ENCODE data around the gene PSMA5. TPM values are rescaled to one million over a fixed set of nuclear protein-coding genes. Genes with fewer than 3 reads are reported as not detected.

PSMA5 gene
- polyA plus RNA-seq, 1 experiment: 151 TPM

DNA sequence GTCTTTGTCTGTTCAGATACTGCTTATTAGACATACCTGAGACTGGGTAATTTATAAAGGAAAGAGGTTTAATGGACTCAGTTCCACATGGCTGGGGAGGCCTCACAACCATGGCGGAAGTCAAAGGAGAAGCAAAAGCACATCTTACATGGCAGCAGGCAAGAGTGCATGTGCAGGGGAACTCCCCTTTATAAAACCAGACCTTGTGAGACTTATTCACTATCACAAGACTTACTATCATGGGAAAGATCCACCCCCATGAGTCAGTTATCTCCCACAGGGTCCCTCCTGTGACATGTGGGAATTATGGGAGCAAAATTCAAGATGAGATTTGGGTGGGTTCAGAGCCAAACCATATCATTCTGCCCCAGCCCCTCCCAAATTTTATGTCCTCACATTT is 7.1 kb upstream of the PSMA5 start:
- H3K36me3 ChIP-seq (ENCODE audit: control insufficient read depth, insufficient read depth, low read length): no peaks in the 10 kb centered on the region
- no peak overlapping the region for H3K4me3 ChIP-seq (ENCODE audit: low read depth, low read length)
- DNase-seq (ENCODE audit: low read depth): no peak
- ChIA-PET POLR2A (no interaction called here), CTCF (no interaction called here)
- no peaks in the 10 kb centered on the region for H3K27me3 ChIP-seq (ENCODE audit: control insufficient read depth, insufficient read depth, low read length)
- TF ChIP-seq, protein P1, sequence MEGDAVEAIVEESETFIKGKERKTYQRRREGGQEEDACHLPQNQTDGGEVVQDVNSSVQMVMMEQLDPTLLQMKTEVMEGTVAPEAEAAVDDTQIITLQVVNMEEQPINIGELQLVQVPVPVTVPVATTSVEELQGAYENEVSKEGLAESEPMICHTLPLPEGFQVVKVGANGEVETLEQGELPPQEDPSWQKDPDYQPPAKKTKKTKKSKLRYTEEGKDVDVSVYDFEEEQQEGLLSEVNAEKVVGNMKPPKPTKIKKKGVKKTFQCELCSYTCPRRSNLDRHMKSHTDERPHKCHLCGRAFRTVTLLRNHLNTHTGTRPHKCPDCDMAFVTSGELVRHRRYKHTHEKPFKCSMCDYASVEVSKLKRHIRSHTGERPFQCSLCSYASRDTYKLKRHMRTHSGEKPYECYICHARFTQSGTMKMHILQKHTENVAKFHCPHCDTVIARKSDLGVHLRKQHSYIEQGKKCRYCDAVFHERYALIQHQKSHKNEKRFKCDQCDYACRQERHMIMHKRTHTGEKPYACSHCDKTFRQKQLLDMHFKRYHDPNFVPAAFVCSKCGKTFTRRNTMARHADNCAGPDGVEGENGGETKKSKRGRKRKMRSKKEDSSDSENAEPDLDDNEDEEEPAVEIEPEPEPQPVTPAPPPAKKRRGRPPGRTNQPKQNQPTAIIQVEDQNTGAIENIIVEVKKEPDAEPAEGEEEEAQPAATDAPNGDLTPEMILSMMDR (IDR thresholded peaks at IDR 0.05; ENCODE audit: insufficient read depth, low read depth, low read length): no peak

DNA sequence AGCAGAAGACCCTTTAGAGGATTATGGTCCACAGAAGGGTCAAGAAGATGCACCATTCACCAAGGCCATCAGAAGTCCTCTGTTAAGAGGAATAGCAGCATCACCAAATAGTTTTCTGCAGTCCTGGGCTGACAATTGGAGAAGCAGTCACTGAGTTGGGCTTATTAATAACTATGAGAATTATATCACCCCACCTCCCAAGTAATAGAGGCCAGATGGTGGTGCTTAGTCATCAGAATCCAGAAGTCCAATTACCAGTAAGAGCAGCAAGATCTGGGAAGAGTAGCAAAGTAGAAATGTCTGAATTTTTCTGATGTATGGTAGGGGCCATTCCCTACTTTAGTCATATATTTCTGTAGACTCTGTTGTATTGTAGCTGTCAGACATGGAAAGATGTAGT is 6.1 kb upstream of the PSMA5 start:
- TF ChIP-seq, protein P1 (IDR thresholded peaks at IDR 0.05; ENCODE audit: insufficient read depth, low read depth, low read length): no peak
- POLR2A ChIA-PET: no interaction called here

DNA sequence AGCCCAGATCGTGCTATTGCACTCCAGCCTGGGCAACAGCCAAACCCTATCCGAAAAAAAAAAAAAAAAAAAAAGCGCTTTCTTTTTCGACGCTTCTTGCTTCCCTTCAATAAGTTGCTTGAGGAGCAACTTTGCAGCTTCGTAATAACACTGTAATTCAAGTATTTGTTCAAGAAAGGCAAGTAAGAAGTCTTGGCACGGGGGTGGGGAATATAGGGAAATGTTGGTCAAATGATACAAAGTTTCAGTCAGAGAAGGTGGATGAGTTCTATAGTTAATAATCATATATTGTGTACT is 871 bp upstream of the PSMA5 start:
- Histone ChIP-seq H3K4me3 (ENCODE audit: low read depth, low read length) (peak overlapping the region; percentile 77), H3K36me3 (ENCODE audit: control insufficient read depth, insufficient read depth, low read length) (no peaks in the 10 kb centered on the region), H3K27me3 (ENCODE audit: control insufficient read depth, insufficient read depth, low read length) (no peaks in the 10 kb centered on the region)
- ChIA-PET CTCF (interaction anchor here (1.7 to 4.5 kb wide), 4 partner anchors 34 to 105 kb away, joined by 3 to 22 read pairs (median 10); no protein-coding TSS in a partner anchor), POLR2A (interaction anchor here (1.1 kb wide), 1 partner anchor 66 kb away, joined by 26 read pairs; the partner anchor contains the start of gene CYB561D1)
- DNase-seq (ENCODE audit: low read depth): no peak
- TF ChIP-seq, protein P1 (IDR thresholded peaks at IDR 0.05; ENCODE audit: insufficient read depth, low read depth, low read length): no peak

More for the DNA sequence above, 6.1 kb upstream of the PSMA5 start:
- CTCF ChIA-PET: interaction anchor here (0.9 kb wide), 1 partner anchor 34 kb away, joined by 3 read pairs; the partner anchor contains the start of gene SYPL2
- H3K27me3 ChIP-seq (ENCODE audit: control insufficient read depth, insufficient read depth, low read length): no peaks in the 10 kb centered on the region
- H3K4me3 ChIP-seq (ENCODE audit: low read depth, low read length): no peak overlapping the region
- DNase-seq (ENCODE audit: low read depth): peak; percentile 60
- no peaks in the 10 kb centered on the region for H3K36me3 ChIP-seq (ENCODE audit: control insufficient read depth, insufficient read depth, low read length)

DNA sequence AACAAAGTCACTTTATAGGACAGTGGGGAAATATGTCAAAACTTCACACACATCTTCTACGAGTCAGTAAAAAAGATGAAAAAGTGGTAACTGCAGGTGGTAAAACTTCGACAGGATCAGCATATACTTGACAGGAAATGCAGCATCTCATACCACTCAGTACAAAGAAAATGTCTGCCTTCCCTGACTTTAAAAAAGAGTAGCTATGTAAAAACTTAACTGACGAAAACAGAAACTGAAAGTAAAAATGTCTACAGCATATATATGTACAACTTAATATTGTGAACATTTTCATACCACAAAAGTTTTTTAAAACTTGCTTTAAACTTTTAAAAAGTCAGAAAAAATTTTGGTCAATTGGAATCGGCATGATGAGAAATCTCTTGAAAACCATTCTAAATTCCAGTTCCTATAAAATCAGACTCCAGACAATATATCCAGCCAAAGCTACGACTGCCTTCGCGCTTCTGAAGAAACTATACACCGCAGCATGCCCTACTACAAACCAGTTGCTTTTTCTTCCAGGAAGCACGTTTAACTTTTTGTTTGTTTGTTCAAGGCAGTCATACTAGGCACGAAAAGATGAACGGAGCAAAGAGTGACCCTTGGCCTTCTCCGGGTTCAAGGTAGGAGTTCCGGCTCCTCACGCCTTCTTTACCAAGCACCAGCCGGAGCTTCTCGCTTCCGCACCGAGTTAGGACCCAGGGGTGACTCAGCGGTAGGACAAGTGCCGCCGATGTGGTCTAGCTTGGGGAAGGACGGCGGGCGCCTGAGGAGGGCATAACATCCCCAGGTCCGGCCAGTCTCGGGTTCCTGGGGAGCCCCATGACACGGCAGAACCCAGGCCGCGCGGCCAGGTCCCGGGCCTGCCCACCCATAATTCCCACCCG is 612 bp downstream of the PSMA5 start:
- ChIA-PET CTCF (interaction anchor here (0.7 to 4.5 kb wide), 7 partner anchors 33 to 107 kb away, joined by 3 to 22 read pairs (median 7); partner anchors contain the start of gene CYB561D1), POLR2A (interaction anchor here (0.5 kb wide), 2 partner anchors 21 to 43 kb away, joined by 5 to 8 read pairs; no protein-coding TSS in a partner anchor)
- TF ChIP-seq, protein P1 (IDR thresholded peaks at IDR 0.05; ENCODE audit: insufficient read depth, low read depth, low read length): no peak
- H3K4me3 ChIP-seq (ENCODE audit: low read depth, low read length): peak overlapping the region; percentile 77
- no peaks in the 10 kb centered on the region for H3K27me3 ChIP-seq (ENCODE audit: control insufficient read depth, insufficient read depth, low read length)
- peaks cover 4% of the 10 kb centered on the region for H3K36me3 ChIP-seq (ENCODE audit: control insufficient read depth, insufficient read depth, low read length)
- no peak for DNase-seq (ENCODE audit: low read depth)

DNA sequence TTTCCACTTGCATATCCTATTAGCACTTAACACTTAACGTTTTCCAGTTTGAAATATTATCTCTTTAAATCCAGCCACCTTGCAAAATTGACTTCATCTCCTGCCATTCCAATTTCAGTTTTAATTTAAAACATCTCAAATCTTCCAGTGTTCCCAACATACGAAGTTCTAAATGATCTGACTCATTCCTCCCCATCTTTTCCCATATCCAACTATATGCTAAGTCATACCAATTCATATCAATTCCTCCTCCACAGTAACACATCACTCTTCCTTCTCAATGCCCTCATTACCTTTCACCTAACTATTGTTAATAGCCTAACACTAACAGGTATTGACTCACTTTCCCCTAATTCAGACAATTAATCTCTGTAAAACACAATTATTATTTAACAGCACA is 2.8 kb downstream of the PSMA5 start:
- TF ChIP-seq, protein P1 (IDR thresholded peaks at IDR 0.05; ENCODE audit: insufficient read depth, low read depth, low read length): no peak
- ChIA-PET POLR2A (no interaction called here), CTCF (interaction anchor here (0.6 to 3.4 kb wide), 3 partner anchors 70 to 572 kb away, joined by 3 to 17 read pairs (median 3); partner anchors contain the start of gene CYB561D1)
- Histone ChIP-seq H3K4me3 (ENCODE audit: low read depth, low read length) (no peak overlapping the region), H3K27me3 (ENCODE audit: control insufficient read depth, insufficient read depth, low read length) (no peaks in the 10 kb centered on the region), H3K36me3 (ENCODE audit: control insufficient read depth, insufficient read depth, low read length) (peaks cover 6% of the 10 kb centered on the region)
- no peak for DNase-seq (ENCODE audit: low read depth)

Data from BJ (cell line).